Calu3 (cell line): ENCODE results near the gene OXSR1. TPM values are rescaled to one million over a fixed set of nuclear protein-coding genes. Genes with fewer than 3 reads are reported as not detected.
A peak's percentile ranks its signal among the peaks of the same experiment; 100 is the strongest.

Experiments
- BruUV-seq: library from RNA; stranded (reverse); fragments of 400-500 nt; replicated peaks from 2 replicates; lab custom pipeline; 2021; lab: Mats Ljungman, UMichigan
- CTCF ChIA-PET: fragments of 300-600 bp; sonication (Branson Sonifier 250); formaldehyde crosslinking; loops from one replicate; lab custom pipeline; 2022; ENCODE audit warnings: antibody characterized with exemption; lab: Charles Lee
- DNase-seq: peaks from one replicate; pipeline ENCODE4 v3.0.0; 2022
- H3K27ac Mint-ChIP-seq: one replicate; pipeline ENCODE4 v1.8.0; 2022; ENCODE audit warnings: mixed read lengths; ENCODE audit not compliant: unreplicated experiment
- H3K27me3 Mint-ChIP-seq: one replicate; pipeline ENCODE4 v1.8.0; 2022; ENCODE audit warnings: mixed read lengths; ENCODE audit not compliant: unreplicated experiment
- H3K36me3 Mint-ChIP-seq: one replicate; pipeline ENCODE4 v1.8.0; 2022; ENCODE audit warnings: mild to moderate bottlenecking, moderate library complexity, mixed read lengths; ENCODE audit not compliant: insufficient read depth, unreplicated experiment
- H3K4me1 Mint-ChIP-seq: one replicate; pipeline ENCODE4 v1.8.0; 2022; ENCODE audit warnings: mild to moderate bottlenecking, low read depth, mixed read lengths; ENCODE audit not compliant: unreplicated experiment
- H3K4me3 Mint-ChIP-seq: one replicate; pipeline ENCODE4 v1.8.0; 2022; ENCODE audit warnings: mild to moderate bottlenecking, low read depth, moderate library complexity, mixed read lengths; ENCODE audit not compliant: unreplicated experiment
- H3K9me3 Mint-ChIP-seq: one replicate; pipeline ENCODE4 v1.8.0; 2022; ENCODE audit warnings: low read depth, mixed read lengths; ENCODE audit not compliant: unreplicated experiment
- CTCF ChIP-seq: fragments of 200-600 bp; IDR thresholded peaks from one replicate; pipeline ENCODE4 v1.8.0; 2022; ENCODE audit warnings: antibody characterized with exemption; ENCODE audit not compliant: unreplicated experiment
- intact Hi-C: fragments of 100-400 bp; cut with micrococcal nuclease; formaldehyde crosslinking; loops from one replicate; pipeline ENCODE4 v1.10.0; 2022; ENCODE audit not compliant: unreplicated experiment
- total RNA-seq: library from RNA; stranded (reverse); gene quantifications from 2 replicates; pipeline ENCODE4 v1.2.3, GENCODE V29; 2022

The OXSR1 gene
- total RNA-seq, 1 experiment from 2014 or later, result 50.4 TPM

DNA sequence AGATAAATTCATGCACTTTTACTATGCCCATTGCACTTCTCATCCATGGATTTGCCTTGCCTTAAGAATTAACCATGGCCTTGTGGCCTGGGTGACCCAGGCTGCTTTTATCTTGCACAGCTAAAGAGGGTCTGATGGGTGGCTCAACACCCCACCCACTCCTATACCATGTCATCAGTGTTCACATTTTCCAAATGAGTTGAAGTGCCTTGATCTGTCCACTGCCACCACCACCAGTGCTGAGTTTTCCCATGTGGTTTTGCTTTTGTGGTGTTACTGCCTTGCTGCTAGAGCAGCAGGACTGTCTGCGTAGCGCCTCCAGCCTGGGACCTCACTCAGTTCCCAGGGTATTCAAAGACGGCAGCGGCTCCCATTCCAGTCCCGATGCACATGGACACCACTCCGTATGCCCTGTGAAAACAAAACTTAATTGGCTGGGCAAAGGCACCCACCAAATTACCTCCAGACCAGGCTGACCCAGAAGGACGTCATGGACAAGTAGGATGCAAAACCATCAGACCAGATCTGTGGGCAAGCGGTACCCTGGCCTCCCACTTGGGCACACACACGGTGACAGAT lies 42.5 kb upstream of the OXSR1 start:
- DNase-seq, result no peak
- H3K9me3 Mint-ChIP-seq, result no peaks in the 10 kb centered on the region
- CTCF ChIA-PET, result no interaction called here
- H3K27ac Mint-ChIP-seq, result no peak overlapping the region
- no peak for TF ChIP-seq CTCF
- no peaks in the 10 kb centered on the region for H3K27me3 Mint-ChIP-seq
- H3K4me1 Mint-ChIP-seq, result peaks cover 8% of the 10 kb centered on the region
- intact Hi-C loops, result no loop called here
- H3K4me3 Mint-ChIP-seq, result no peak overlapping the region
- no TSS peak for BruUV-seq
- H3K36me3 Mint-ChIP-seq, result peaks cover 59% of the 10 kb centered on the region

- intact Hi-C loops, result no loop called here
- no peak for DNase-seq
- Mint-ChIP-seq H3K4me1 (no peaks in the 10 kb centered on the region), H3K4me3 (no peak overlapping the region), H3K27ac (peak overlapping the region; percentile 37), H3K9me3 (no peaks in the 10 kb centered on the region), H3K36me3 (peaks cover 54% of the 10 kb centered on the region), H3K27me3 (no peaks in the 10 kb centered on the region)
- no TSS peak for BruUV-seq
- no peak for TF ChIP-seq CTCF
- CTCF ChIA-PET, result interaction anchor here (1.0 kb wide), 1 partner anchor 27 kb away, joined by 3 read pairs; no protein-coding TSS in a partner anchor
These were observed 40.8 kb upstream of the OXSR1 start for GRCh38 chr3:38124324-38125122.

DNA sequence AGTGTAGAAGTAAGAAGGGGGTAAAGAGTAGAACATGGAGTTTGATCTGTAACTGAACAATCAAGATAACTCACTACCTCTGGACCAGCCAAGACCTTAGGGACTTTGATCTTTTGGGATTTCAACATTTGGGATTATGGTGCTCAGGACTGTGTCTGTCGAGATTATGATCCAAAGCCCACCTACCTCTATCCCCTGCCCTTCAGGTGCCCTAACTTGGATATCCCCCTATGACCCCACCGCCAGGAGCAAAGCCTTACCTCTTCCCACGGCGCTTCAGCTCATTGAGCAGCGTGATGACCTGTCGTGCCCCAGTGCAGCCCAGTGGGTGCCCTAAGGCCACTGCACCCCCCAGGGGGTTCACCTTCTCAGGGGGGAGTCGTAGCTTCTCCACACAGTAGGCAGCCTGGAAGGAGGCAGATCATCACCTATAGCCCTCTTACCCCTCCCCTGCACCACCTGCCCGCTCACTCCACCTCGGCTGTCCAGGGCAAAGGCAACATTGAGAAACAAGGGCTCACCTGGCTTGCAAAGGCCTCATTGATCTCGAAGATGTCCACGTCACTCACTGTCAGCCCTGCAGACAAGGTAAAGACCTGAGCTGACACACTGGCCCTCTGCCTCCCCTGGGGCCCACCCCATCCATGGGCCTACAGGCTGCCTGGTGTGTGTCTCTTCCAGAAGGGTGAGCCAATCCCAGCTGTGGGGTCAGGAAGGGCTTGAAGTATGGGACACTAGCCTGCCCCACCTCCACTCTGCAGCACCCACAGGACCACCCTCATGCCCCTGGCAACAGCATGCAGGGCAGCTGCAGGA lies 39.8 kb upstream of the OXSR1 start:
- no peak for DNase-seq
- Mint-ChIP-seq H3K27me3 (no peaks in the 10 kb centered on the region), H3K27ac (no peak overlapping the region), H3K36me3 (peaks cover 54% of the 10 kb centered on the region), H3K9me3 (no peaks in the 10 kb centered on the region), H3K4me1 (no peaks in the 10 kb centered on the region), H3K4me3 (no peak overlapping the region)
- intact Hi-C loops, result no loop called here
- no peak for TF ChIP-seq CTCF
- CTCF ChIA-PET, result interaction anchor here (1.0 kb wide), 1 partner anchor 28 kb away, joined by 3 read pairs; no protein-coding TSS in a partner anchor
- BruUV-seq, result no TSS peak

DNA sequence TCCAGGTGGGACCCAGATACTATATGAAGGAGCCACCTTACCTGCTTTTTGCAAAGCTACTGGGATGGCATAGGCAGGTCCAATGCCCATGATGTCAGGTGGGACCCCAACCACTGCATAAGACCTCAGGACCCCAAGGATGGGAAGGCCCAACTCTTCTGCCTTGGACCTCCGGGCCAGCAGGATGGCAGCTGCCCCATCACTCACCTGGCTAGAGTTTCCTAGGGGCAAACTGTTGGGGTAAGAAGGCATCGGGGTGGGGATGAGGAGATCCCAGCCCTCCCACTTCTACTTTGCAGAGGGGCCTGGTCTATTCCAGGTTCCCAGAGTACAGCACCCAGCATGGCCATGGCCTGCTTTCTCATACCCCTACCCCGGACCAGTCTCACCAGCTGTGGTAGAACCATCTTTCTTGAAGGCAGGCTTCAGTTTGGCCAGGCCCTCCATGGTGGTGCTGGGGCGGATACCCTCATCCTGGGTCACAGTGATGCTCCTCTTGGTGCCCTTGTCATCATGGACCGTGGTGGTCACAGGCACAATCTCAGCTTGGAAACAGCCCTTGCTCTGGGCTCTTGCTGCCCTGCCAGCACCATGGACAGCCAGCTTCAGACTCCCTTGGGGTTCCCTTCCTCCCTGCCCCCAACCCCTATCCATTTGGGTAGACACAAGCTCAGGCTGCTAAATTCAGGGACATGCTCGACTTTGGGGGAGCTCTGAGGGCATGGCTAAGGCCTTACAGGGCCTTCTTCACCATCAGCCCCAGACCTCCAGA lies 39.0 kb upstream of the OXSR1 start:
- Mint-ChIP-seq H3K27ac (no peak overlapping the region), H3K9me3 (no peaks in the 10 kb centered on the region), H3K4me1 (no peaks in the 10 kb centered on the region), H3K36me3 (peaks cover 52% of the 10 kb centered on the region), H3K4me3 (no peak overlapping the region), H3K27me3 (no peaks in the 10 kb centered on the region)
- no TSS peak for BruUV-seq
- intact Hi-C loops, result no loop called here
- TF ChIP-seq CTCF, result no peak
- DNase-seq, result no peak
- CTCF ChIA-PET, result no interaction called here
